GM23248 (cell line): ENCODE data around the gene KRT38.

ENCODE experiments used
- EZH2 ChIP-seq: fragments of 200-600 bp; sonication (generic); IDR thresholded peaks from 2 replicates; pipeline ENCODE4 v1.6.1; 2018; ENCODE audit warnings: antibody characterized with exemption, mild to moderate bottlenecking; ENCODE audit not compliant: insufficient read depth, poor library complexity, severe bottlenecking
- EZH2phosphoT487 ChIP-seq: fragments of 200-600 bp; sonication (generic); IDR thresholded peaks from 2 replicates; pipeline ENCODE4 v1.6.1; 2018; ENCODE audit warnings: antibody characterized with exemption, moderate library complexity, mild to moderate bottlenecking, low read depth; ENCODE audit not compliant: insufficient read depth

- TF ChIP-seq EZH2phosphoT487 (no peak), EZH2 (no peak)
Measured at GRCh38 chr17:41474863-41475262, 34.1 kb upstream of the KRT38 start.
